Glutamatergic neuron (in vitro differentiated cells): ENCODE results near the gene SDR9C7. TPM values are rescaled to one million over a fixed set of nuclear protein-coding genes. Genes with fewer than 3 reads are reported as not detected.

Experiments used
- DNase-seq: peaks from one replicate; pipeline ENCODE4 v3.0.0; 2022
- H3K27ac Mint-ChIP-seq: one replicate; pipeline ENCODE4 v1.8.0; 2020; ENCODE audit warnings: mild to moderate bottlenecking, mixed read lengths, inconsistent platforms; ENCODE audit not compliant: unreplicated experiment
- H3K27me3 Mint-ChIP-seq: one replicate; pipeline ENCODE4 v1.8.0; 2020; ENCODE audit warnings: mild to moderate bottlenecking, moderate library complexity, mixed read lengths, inconsistent platforms; ENCODE audit not compliant: unreplicated experiment
- H3K36me3 Mint-ChIP-seq: one replicate; pipeline ENCODE4 v1.8.0; 2020; ENCODE audit warnings: mild to moderate bottlenecking, mixed read lengths, inconsistent platforms; ENCODE audit not compliant: unreplicated experiment
- H3K4me1 Mint-ChIP-seq: one replicate; pipeline ENCODE4 v1.8.0; 2020; ENCODE audit warnings: mild to moderate bottlenecking, low read depth, mixed read lengths, inconsistent platforms; ENCODE audit not compliant: unreplicated experiment
- H3K4me3 Mint-ChIP-seq: one replicate; pipeline ENCODE4 v1.8.0; 2020; ENCODE audit warnings: mild to moderate bottlenecking, mixed read lengths, inconsistent platforms; ENCODE audit not compliant: unreplicated experiment
- H3K9me3 Mint-ChIP-seq: one replicate; pipeline ENCODE4 v1.8.0; 2020; ENCODE audit warnings: mild to moderate bottlenecking, moderate library complexity, mixed read lengths, inconsistent platforms; ENCODE audit not compliant: unreplicated experiment
- CTCF ChIP-seq: fragments of 200-600 bp; sonication (generic); IDR thresholded peaks from one replicate; pipeline ENCODE4 v1.5.0; 2021; ENCODE audit not compliant: partially characterized antibody, unreplicated experiment
- total RNA-seq: library from RNA; stranded (reverse); fragmentation: NEBNext Ultra II Directional; extraction: Animal tissue kit (Norgen Biotek cat#: 25700); gene quantifications from one replicate; pipeline ENCODE4 v1.2.1, GENCODE V29; 2021; ENCODE audit not compliant: unreplicated experiment

SDR9C7 gene
- total RNA-seq, 1 donor from 2014 or later, result 0.39 TPM

GRCh38 chr12:56935157-56935556 lies 949 bp upstream of the SDR9C7 start:
- H3K4me3 Mint-ChIP-seq, result no peak overlapping the region
- peaks cover 2% of the 10 kb centered on the region for H3K27me3 Mint-ChIP-seq

DNA sequence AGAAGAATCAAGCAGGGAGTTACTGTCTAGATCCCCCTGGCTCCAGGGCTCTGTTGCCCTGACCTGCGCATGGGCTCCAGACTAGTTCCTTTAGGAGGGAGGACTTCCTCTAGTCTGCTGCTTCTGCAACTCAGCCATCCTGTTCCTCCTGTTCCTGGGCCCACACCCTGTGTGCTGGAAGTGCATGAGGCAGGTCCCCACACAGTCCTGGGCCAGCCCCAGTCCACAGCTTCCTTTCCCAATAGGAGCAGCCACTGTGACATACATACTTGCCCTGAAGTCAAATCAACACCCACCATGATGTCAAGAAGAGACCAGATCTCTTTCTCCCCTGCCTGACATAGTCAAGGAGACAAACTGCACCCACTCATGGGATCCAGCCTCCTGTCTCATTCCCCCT lies 1.3 kb downstream of the SDR9C7 start:
- H3K9me3 Mint-ChIP-seq, result peaks cover 3% of the 10 kb centered on the region

More at GRCh38 chr12:56935157-56935556, 949 bp upstream of the SDR9C7 start:
- H3K27ac Mint-ChIP-seq, result no peak overlapping the region
- H3K9me3 Mint-ChIP-seq, result peaks cover 3% of the 10 kb centered on the region
- no peak for TF ChIP-seq CTCF
- peaks cover 4% of the 10 kb centered on the region for H3K36me3 Mint-ChIP-seq
- H3K4me1 Mint-ChIP-seq, result peaks cover 1% of the 10 kb centered on the region
- no peak for DNase-seq

GRCh38 chr12:56932146-56932545 lies 2.1 kb downstream of the SDR9C7 start:
- Mint-ChIP-seq H3K27me3 (peaks cover 2% of the 10 kb centered on the region), H3K4me1 (peaks cover 1% of the 10 kb centered on the region), H3K9me3 (peaks cover 3% of the 10 kb centered on the region), H3K36me3 (peaks cover 4% of the 10 kb centered on the region), H3K4me3 (no peak overlapping the region), H3K27ac (no peak overlapping the region)
- TF ChIP-seq CTCF, result no peak
- no peak for DNase-seq

More for the DNA sequence above, 1.3 kb downstream of the SDR9C7 start:
- no peak for TF ChIP-seq CTCF
- Mint-ChIP-seq H3K27me3 (peaks cover 2% of the 10 kb centered on the region), H3K4me3 (no peak overlapping the region), H3K36me3 (peaks cover 4% of the 10 kb centered on the region), H3K4me1 (peaks cover 1% of the 10 kb centered on the region), H3K27ac (no peak overlapping the region)
- DNase-seq, result no peak

DNA sequence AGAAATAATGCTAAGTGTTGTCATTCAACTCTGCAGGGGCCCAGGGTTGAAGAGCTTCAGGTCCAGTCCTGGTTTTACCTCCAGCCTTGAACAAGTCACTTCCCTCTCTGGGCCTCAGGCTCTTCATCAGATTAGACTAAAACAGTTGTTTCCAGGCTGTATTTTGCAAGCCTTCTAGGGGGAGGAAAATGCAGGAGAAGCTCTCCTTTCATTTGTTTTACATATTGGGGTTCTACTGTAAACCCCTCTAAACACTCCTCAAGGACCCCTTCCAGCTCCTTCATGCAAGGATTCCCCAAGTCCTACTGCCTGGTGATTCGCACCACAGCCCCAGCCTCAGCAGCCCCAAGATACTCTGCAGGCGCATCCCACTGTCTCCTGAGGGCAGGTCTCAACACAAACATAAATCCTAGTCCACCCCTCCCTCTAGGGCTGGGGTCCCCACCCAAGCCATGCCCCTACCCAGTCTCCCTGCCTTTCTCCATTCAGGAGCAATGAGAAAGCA lies 2.7 kb downstream of the SDR9C7 start:
- Mint-ChIP-seq H3K36me3 (peaks cover 8% of the 10 kb centered on the region), H3K27ac (no peak overlapping the region), H3K4me1 (peaks cover 1% of the 10 kb centered on the region), H3K4me3 (no peak overlapping the region), H3K9me3 (peaks cover 3% of the 10 kb centered on the region), H3K27me3 (peaks cover 2% of the 10 kb centered on the region)
- no peak for TF ChIP-seq CTCF
- no peak for DNase-seq

- Mint-ChIP-seq H3K4me1 (peaks cover 1% of the 10 kb centered on the region), H3K9me3 (peaks cover 3% of the 10 kb centered on the region), H3K4me3 (no peak overlapping the region), H3K27ac (no peak overlapping the region), H3K27me3 (peaks cover 3% of the 10 kb centered on the region), H3K36me3 (peaks cover 8% of the 10 kb centered on the region)
- DNase-seq, result no peak
- no peak for TF ChIP-seq CTCF
Observed at GRCh38 chr12:56930241-56930640, 4.0 kb downstream of the SDR9C7 start.
